Body of pancreas (tissue), 4 donors: Measurements from ENCODE around the gene ZNF638.

ENCODE experiments used
- POLR2A ChIP-seq, 3 donors: fragments of 450-650 bp; IDR thresholded peaks; one replicate each; pipeline ENCODE4 v1.6.1; 2016; ENCODE audit warnings: antibody characterized with exemption in 3 of 3, mild to moderate bottlenecking in 2 of 3
- TF ChIP-seq, protein P1 (sequence below), 7 experiments: fragments of 450-650 bp in 4 of 7; fragments of 200-600 bp in 3 of 7; sonication (generic) in 3 of 7; IDR thresholded peaks; one replicate each; pipeline ENCODE4 v1.5.1; 2016 to 2019; ENCODE audit warnings: antibody characterized with exemption in 7 of 7

DNA sequence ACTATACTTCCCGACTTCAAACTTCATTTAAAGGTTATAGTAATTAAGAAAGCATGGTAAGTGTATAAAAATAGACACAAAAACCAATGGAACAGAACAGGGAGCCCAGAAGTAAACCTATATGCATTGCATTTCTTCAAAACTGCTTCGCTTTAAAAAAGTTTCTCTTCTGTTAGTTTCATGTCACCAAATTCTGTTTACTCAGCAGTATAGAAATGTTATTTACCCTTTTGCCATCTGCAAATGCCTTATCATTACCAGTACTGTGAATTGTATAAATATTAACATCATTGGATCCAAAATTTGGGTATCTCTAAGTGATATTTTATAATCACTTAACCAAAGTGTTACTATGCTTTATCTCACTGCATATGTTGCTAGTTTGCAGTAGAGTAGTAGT is 45.9 kb upstream of the ZNF638 start:
- TF ChIP-seq, protein P1, sequence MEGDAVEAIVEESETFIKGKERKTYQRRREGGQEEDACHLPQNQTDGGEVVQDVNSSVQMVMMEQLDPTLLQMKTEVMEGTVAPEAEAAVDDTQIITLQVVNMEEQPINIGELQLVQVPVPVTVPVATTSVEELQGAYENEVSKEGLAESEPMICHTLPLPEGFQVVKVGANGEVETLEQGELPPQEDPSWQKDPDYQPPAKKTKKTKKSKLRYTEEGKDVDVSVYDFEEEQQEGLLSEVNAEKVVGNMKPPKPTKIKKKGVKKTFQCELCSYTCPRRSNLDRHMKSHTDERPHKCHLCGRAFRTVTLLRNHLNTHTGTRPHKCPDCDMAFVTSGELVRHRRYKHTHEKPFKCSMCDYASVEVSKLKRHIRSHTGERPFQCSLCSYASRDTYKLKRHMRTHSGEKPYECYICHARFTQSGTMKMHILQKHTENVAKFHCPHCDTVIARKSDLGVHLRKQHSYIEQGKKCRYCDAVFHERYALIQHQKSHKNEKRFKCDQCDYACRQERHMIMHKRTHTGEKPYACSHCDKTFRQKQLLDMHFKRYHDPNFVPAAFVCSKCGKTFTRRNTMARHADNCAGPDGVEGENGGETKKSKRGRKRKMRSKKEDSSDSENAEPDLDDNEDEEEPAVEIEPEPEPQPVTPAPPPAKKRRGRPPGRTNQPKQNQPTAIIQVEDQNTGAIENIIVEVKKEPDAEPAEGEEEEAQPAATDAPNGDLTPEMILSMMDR (IDR thresholded peaks at IDR 0.05): no peak
- no peak for TF ChIP-seq POLR2A (IDR thresholded peaks at IDR 0.05)
